CD1c-positive myeloid dendritic cell (primary cell): ENCODE data around the gene LHX6.
A peak's percentile ranks its signal among the peaks of the same experiment; 100 is the strongest.

ENCODE experiments used
- DNase-seq: peaks from one replicate; pipeline ENCODE4 v3.0.0-alpha.2; 2016; ENCODE audit errors: extremely low spot score

Gene LHX6

DNA sequence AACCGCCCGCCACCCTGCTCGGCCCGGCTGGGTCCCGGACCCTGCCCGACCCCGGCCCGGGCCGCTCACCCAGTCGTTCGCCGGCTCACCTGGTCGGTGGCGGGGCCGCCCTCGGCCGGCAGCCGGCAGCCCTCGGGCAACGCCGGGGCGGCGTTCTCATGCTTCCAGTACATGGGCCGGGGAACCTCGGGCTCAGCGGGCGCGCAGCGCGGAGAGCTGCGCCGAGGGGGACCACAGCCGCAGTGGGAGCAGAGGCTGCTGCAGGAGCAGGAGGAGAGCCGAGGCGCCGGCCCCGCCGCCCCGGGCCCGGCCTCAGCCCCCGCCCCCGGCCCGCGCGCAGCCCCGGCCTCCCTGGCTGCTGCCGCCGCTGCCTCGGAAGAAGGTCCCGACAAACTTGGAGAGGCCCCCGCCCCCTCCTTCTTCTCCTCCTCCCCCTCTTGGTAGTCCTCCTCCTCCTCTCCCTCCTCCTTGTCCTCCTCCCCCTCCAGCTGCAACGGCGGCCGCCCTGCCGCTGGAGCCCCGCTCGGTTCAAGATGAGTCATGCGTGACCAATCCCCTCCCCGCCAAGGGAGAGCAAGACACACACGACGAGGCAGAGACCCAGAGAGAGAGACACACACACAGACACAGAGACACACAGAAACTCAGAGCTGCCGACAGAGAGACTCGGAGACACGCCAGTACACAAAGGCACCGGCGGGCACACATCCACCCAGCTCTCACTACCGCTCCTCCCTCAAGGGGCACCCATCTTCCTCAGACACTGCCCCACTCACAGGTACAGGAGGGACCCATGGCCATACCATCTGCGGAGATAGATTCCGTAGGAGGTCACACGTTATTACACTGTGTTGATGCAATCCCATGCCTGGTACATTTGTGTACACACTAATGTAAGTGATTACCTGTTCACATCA is at the start of gene LHX6:
TSS of gene LHX6 (minus strand) at position 390 of the 917 bp plus-strand sequence. CDS start at position 173, 217 bp downstream.
- no peak for DNase-seq

DNA sequence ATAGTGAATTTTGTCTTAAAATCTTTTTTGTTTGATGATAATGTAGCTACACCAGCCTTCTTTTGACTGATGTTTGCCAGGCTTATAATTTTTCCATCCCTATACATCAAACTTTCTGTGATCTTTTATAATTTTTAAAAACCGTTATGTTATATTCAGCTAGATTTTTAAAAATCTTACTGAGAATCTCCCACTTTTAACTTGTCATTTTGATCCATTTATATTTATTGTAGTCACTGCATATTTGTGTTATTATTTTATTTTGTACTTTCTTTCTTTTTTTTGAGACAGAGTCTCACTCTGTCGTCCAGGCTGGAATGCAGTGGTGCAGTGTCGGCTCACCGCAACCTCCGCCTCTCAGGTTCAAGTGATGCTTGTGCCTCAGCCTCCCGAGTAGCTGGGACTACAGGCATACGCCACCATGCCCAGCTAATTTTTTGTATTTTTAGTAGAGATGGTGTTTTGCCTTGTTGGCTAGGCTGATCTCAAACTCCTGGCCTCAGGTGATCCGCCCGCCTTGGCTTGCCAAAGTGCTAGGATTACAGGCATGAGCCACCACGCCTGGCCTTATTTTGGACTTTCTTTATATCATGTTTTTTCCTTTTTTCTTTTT is 48.6 kb upstream of the LHX6 start:
- no peak for DNase-seq

DNA sequence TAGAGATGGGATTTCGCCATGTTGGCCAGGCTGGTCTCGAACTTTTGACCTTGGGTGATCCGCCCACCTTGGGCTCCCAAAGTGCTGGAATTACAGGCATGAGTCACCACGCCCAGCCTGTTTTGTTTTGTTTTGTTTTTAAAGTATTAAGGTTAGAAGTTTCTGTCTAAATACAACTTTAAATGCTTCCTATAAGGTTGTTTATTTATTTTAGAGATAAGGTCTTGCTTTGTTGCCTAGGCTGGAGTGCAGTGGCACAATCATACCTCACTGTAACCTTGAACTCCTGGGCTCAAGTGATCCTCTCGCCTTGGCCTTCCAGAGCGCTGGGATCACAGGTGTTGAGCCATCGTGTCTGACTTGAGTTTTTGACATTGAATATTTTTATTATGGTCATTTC is 47.3 kb upstream of the LHX6 start:
- no peak for DNase-seq

DNA sequence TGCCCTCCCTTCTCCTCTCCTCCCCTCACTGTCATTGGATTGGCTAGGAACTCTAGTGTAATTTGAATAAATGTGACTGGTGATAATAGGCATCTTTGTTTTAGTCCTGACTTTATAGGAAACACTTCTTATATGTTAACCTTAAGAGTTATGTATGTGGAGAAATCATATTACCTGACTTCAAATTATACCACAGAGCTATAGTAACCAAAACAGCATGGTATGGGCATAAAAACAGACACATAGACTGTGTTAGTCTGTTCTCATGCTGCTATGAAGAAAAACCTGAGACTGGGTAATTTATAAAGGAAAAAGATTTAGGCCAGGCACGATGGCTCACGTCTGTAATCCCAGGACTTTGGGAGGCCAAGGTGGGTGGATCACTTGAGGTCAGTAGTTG is 45.3 kb upstream of the LHX6 start:
- DNase-seq = no peak

DNA sequence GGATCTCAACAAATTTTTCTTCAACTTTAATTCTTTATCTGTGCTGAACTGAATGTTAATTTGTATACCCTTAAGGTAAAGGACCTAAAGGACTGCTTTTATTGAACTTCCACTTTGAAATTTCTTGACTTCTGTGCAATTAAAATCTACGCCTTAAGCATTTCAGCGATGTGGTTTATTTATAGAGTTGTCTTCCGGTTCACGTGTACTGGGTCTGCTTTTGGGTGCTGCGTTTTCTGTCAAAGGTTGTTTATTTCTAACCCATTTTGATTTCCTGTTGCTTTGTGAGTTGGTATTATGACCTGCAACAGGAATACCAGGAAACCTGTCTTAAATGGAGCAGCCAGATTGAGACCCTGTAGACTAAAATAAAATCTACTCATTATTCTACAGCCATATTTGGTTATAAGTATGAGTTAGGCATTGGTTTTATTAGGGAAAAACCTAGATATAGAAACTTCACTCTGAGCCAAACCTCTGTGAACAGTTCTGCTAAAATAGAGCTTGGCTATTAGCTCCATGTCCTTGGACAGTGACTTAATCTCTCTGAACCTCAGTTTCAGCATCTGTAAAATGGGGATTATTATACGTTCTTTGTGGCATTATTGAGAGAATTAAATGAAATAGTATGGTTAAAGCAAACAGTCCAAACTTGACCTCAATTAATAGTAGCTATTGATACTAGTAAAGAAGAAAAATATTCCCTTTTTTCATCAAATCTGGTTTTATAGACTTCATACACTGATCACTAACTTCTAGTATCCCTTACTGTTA is 39.5 kb upstream of the LHX6 start:
- DNase-seq = no peak

DNA sequence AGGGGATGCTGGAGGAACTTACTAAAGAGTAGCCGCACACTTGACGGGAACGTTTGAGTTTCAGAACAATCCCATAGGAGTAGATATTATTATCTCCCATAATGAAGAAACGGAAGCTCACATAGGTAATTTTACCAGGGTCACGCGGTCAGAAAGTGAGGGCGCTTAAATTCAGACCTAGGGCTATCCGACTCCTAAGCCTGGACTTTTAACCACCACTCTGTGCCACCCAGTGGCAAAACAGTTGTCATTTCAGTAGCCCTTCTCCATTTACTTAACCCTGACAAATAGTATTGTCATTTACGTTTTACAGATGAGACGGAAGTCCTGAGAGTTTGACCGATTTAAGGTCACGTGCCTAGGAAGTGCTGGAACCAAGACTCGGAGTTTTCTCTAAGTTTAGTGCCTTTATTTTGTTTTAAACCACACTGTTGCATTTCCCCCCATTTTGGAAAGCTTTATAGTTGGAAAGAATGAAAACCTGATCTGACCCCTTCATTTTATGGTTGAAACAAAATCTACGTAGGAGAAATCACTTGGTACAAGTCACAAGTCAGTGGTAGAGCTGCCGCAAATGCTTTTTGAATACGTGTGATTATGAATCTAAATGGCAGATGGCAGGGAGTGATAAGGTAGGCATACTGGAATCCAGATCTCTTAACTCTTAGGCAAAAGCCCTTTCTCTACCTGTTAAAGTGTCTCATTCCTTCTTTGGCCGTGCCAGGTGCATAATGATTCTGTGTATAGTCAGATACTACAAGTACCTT is 36.6 kb upstream of the LHX6 start:
- DNase-seq = peak; percentile 80

DNA sequence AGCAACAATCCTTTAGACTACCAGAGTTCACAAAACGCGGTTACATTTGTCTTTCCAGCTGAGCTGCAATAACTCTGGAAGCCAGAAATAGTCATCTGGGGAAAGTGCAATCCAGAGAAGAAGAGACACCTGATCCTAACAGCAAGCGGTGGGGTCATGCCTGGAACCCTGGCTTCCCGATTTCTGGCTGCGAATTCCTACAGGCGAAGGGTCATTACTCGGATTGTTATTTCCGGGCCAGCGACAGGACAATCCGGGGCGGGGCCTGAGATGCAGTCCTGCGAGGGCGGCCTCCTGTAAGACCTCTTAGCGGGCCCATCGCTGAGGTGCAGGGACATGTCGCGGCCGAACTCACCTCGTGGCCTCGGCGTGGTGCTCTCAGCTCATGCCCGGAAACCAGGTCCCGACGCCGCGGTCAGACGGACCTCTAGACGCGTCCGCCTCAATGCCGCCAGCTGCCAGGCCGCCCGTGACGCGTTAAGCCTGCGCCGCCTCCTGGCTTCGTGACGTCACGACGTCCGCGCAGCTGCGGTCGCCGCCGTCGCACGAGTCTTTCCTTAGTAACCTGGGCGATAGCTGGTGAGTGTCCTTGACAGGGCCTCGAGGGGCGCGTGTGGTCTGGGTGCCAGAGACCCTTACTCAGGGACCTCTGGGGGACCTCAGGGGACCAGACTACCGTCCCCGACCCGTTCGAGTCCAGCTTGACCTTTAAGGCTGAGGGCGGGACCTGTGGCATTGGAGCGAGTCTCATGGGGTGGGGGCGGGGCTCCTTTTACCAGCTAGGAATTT is 35.8 kb upstream of the LHX6 start, which contains the start of the genes MRRF and RBM18:
TSS of gene MRRF (plus strand) at position 523 of the 789 bp plus-strand sequence. CDS start 6,010 bp downstream, outside the sequence.
TSS of gene RBM18 (minus strand) at position 481 of the 789 bp plus-strand sequence. CDS start 3,348 bp downstream, outside the sequence.
- peak; percentile 96 for DNase-seq

DNA sequence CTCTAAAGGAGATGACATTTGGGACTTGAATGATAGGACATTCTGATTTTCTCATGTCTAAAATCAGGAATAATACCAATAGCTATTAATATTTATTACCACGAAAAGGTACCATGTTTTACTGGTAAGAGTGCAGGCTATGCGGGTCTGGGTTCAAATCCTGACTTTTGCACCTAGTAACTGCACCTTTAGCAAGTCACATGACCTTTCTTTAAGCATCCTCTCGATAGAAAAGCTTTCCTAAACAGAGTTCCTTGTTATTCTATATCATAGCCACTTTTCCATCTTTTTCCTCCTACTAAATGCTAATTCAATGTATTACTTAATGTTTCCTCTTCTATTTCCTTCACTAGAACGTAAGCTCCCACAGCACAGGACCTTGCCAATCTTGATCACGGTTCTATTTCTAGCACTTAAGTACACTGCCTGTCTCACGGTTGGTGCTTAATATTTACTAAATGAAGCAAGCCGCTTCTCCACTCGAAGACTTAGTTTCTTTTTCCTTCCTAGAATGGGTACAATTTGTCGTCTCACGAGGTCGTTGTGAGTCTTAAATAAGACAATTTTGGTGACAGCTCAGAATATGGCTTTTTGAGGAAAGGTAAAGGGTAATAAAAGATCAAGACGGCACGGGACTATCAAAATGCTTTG is 35.1 kb upstream of the LHX6 start:
- DNase-seq = peak; percentile 24

DNA sequence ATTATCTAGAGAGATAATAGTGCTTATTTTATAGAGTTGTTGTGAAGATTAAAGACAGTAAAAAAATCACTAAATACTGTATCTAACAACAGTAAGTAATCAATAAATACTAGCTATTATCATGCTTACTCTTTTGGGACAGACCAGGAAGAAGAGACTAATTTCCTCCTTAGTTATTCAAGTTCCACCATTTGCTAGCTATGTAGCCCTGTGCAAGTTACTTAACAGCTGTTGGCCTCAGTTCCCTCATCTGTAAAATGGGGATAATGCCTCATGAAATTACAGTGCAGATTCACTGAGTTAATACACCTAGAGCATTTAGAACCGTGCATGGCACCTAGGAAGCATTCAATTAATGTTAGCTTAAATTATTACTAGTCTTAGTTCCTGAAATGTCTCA is 33.3 kb upstream of the LHX6 start:
- DNase-seq = no peak

DNA sequence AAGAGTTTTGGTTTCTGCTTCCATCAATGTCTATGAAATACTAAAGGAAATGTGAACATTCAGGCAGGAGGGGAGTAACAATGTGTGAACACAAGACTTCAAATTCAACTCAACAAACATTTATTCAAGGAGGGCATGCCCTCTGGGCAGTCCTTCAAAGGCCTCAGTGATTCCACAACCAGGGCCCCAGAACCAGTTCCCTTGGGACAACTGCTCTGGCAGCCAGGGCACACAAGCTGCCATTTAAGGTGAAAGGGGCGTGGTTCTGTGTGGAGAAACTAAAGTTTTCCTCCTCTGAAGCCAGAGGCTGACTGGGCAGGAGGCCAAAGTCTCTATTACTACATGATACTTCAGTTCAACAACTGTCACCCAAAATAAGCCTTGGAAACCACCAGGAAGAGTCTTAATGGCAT is 32.7 kb upstream of the LHX6 start:
- DNase-seq = no peak

DNA sequence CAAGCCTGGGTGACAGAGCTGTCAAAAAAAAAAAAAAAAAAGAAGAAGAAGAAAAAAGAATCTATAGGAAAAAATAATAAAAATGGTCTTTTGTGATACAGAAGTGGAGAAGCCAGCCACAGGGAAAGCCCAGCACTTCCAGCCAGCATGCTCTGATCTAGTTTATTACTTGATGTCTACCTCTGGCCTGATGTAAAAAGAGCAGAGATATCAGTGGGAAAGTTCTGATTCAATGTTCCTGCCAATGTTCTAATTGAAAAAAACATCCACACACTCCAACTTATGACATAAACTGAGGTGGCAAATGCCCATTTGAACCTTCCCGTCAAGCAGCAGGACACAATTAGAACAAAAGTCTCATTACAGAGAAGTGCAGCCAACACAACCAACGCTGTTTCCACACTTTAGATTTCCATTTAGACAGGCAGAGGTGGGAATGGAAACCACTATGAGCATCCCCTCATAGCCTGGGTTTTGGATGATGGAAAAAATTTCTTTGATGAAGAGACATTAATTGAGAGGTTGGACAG is 30.2 kb upstream of the LHX6 start:
- no peak for DNase-seq

DNA sequence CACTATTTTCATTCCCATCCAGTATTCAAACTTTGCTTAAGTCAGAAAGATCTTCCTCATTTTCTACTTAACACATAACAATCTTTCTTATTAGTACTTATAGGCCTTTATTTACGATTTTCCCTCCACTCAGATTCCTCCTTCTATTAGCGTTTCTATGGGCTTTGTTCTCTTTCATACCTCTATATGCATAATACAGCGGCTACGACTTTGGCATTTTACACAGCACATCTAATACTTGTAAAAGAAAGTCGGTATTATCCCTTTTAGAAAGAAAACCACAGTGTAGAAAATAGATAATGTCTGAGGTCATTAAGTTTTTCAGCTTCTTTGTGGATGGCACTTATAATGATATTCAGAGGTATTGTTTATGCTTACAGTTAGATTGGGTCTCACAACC is 27.4 kb upstream of the LHX6 start:
- no peak for DNase-seq

DNA sequence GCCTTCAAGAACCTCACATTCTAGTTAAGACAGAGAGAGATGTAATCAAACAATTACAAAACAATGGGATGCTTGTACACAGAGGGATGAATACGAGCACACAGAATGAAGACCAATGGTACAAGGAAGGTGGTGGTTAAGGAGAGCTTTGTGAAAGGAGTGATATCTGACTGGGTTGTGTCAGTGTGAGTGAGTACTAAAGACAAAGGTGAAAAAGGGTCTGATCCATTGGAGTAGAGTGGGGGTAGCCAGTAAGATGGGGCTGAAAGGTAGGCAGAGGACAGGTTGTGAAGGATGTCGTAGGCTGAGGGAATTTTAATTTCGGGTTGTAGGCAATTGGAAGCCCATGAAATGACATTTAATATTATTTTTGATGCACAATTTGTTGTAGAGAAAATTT is 26.0 kb upstream of the LHX6 start:
- DNase-seq = no peak

DNA sequence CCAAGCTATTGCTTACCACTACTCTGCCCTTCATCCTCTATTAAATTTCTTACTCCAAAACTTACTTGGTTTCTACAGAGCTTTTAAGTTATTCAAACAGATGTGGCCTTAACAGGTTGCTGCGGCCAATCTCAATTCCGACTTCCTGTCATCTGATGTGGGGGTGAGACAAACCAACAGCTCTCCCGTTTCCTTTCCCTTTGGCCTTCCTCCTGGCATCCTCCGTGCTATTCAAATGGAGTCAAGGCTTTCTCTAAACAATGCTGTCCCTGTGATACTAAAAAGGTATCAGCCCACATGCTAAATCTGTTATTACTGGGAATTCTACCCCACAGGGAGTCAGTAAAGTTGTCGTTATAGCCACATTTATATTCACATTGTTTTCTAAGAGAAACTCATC is 24.0 kb upstream of the LHX6 start:
- no peak for DNase-seq

DNA sequence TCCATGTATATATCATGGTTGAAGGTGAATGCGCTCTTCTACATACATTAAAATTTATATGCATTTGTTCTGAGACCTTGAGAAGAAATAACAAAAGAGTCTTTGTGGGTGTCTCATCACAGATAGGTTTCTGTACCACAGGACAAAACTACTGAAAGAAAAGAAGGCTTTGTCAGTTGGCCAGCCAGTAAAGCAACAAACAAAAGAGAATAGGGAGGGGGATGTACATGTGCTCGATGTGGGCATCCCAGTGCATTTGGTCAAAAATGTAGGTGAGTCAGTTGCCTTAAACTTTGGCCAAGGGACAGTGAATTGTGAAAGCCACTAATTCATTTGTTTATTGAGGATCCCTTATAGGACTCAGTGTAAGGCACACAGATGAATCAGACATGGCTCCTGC is 22.6 kb upstream of the LHX6 start:
- DNase-seq = no peak

DNA sequence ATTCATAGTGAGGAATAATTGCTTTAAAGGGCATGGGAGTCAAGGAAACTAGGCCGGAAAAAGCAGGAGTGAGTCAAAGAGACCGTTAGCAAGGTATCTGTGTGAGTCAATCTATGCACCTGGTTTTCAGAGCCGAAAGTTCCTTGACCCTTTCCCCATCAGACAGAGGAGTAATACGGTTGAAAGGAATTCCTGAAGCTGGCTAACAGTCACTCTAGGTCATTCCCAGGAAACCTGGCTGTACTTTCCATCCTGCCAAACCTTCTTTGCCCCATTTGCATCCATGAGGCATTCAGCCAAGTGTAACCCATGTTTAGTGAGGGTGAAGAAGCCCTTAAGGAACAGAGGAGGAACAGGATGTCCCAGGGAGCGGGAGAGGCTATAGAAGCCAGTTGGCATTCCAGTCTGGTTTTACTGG is 19.7 kb upstream of the LHX6 start:
- DNase-seq = no peak

DNA sequence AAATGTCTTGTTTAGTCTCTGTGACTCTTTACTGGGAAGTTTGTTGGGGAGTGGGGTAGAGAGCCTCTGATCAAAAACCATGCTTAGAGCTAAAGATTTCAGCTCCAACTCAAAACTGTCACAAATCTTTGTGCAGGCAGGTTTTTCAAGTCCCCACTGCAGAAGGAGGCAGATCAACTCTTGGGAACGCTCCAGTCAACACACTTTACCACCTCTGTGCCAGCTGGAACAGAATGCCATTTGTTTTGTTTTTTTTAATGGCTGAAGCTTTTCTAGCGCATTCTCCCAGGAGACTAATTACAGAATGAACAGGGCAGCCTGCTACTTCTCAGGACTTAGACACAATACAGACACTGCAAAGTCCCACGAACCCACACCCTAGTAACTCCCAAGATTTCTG is 17.9 kb upstream of the LHX6 start:
- no peak for DNase-seq

DNA sequence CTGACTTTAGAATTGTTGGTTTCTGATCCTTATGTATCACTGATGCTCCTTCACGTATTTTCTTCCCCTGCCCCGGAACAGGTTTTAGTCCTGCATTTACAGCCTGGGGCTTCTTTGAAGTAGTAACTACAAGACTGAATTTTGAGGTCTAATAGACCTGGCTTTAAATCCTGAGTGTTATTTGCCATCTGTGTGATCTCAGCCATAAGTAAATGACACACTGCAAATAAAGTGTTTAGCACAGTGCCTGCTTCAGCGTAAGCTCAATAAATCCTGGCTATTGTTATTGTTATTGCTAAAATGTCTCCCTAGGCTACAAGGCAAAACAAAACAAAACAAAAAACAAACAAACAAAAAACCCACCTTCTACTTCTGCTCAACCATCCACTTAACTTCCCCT is 15.6 kb upstream of the LHX6 start:
- no peak for DNase-seq

DNA sequence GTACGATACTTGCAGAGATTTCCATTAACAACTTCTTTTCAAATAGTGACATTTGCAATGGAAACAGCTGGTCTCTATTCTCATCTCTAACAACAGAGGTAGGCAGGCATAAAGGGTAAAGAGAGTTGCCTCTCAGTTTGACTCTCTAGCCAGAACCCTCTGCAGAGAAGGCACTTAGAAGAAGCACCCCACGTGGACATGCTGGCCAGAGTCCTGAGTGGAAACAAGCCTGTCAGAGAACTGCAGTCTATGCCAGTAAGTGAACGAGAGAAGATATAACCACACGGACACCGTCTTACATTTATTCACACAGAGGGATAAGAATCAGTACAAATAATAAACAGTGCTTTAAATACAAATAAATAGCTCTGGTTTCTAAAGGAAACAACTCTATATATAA is 11.0 kb upstream of the LHX6 start:
- DNase-seq = no peak

DNA sequence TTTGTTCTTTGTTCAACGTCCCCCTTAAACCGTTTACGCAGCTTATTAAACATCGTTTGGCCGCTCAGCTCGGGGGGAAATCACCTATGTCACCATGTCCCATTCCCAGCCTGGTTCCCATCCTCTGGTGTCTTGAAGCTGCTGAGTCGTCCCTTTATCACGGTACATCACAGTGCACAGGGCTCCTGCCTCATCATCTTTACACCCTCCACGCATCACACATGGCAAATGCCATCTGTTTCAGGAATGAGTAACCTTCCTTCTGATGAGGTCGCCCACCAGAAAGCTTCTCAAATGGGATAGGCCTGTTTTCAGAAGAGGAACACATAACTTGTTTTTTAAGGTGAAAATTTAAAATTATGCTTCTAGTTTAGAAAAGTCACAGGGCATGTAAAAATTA is 7.9 kb upstream of the LHX6 start:
- DNase-seq = no peak
